Lower leg skin (tissue), 3 donors: ENCODE data around the gene SLC25A39.

Experiments used
- CTCF ChIP-seq, 3 donors: fragments of 450-650 bp; IDR thresholded peaks; one replicate each; pipeline ENCODE4 v1.5.1; 2016; ENCODE audit warnings: antibody characterized with exemption in 3 of 3, mild to moderate bottlenecking in 3 of 3, moderate library complexity in 2 of 3
- POLR2A ChIP-seq, 2 donors: fragments of 450-650 bp; IDR thresholded peaks; one replicate each; pipeline ENCODE4 v1.6.1; 2016 to 2017; ENCODE audit warnings: antibody characterized with exemption in 2 of 2, mild to moderate bottlenecking in 1 of 2, moderate library complexity in 1 of 2

- TF ChIP-seq POLR2A (IDR thresholded peaks at IDR 0.05) (no peak), CTCF (IDR thresholded peaks at IDR 0.05) (no peak)
These were observed 1.1 kb downstream of the SLC25A39 start for GRCh38 chr17:44323359-44324091.
